BE2C (cell line): ENCODE results near the gene RPSA. TPM values are rescaled to one million over a fixed set of nuclear protein-coding genes. Genes with fewer than 3 reads are reported as not detected.
"Not testable (repeated sequence)": the region's sequence is repeated elsewhere in the genome, so short reads cannot be mapped to it uniquely, and the experiment has no call there.

Experiments
- DNase-seq: peaks from one replicate; pipeline ENCODE4 v3.0.0-alpha.2; 2020
- H3K27me3 ChIP-seq: fragments of 250-450 bp; sonication (Bioruptor Pico); 2 replicates; pipeline ENCODE4 v1.5.1; 2020; ENCODE audit warnings: mild to moderate bottlenecking
- H3K36me3 ChIP-seq: fragments of 250-450 bp; sonication (Bioruptor Pico); 2 replicates; pipeline ENCODE4 v1.5.1; 2020; ENCODE audit warnings: mild to moderate bottlenecking
- H3K4me1 ChIP-seq: fragments of 250-450 bp; sonication (Bioruptor Pico); 2 replicates; pipeline ENCODE4 v1.5.1; 2020
- H3K4me3 ChIP-seq: 2 replicates; pipeline ENCODE4 v1.5.1; 2011; ENCODE audit warnings: low read depth, low read length
- H3K9me3 ChIP-seq: fragments of 250-450 bp; sonication (Bioruptor Pico); 2 replicates; pipeline ENCODE4 v1.5.1; 2020
- polyA plus RNA-seq: library from polyadenylated mRNA; unstranded; fragments of >200 nt; gene quantifications from one replicate; pipeline ENCODE4 v1.2.1, GENCODE V29; 2012; ENCODE audit warnings: low read depth, missing spikeins; ENCODE audit not compliant: insufficient read length, insufficient read depth
- TF ChIP-seq, protein P1 (sequence below): IDR thresholded peaks from 2 replicates; pipeline ENCODE4 v1.5.1; 2012; ENCODE audit warnings: mild to moderate bottlenecking, low read depth, low read length

Gene RPSA
- polyA plus RNA-seq = 1,149 TPM

DNA sequence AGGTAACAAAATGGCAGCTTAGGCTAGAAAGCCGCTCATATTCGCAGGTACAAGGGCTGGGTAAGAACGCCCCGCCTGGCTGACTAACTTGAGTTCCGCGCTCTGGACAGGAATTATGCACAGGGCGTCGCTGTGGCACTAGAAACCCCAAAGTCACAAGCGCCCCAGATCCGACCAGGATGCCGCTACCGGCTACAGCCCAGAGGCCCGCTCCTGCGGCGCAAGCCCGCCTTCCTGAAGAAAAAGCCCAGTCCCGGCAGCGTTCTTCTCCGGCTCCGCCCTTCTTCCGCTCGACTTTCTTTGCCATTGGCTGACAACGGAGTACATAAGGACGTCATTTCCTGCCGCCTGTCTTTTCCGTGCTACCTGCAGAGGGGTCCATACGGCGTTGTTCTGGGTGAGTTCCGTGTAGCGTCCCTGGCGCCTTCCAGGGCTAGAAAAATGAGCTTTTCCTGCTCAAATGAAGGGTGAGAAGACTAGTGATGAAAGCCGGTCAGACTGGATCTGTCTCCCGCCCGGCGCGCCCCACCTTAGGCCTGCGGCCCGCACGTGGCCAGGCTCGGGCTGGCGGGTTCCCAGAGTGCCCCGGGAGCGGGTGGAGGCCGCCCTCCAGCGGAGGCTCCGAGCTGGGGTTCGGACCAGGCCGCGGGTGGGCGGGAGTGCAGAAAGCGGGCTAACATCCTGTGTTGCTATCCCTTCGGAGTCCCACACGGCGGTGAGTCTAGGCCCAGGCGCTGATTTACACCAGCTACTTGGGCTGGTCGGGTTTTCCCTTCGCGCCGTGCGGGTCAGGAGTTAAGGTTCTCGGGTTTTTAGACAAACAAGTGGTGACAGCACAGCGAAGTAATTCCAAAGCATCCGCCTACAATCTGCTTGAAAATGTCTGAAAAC, at the start of gene RPSA:
RPSA (plus strand) TSS at position 353 of the 891 bp plus-strand sequence. CDS start 934 bp downstream, outside the sequence.
- no peaks in the 10 kb centered on the region for H3K4me1 ChIP-seq

DNA sequence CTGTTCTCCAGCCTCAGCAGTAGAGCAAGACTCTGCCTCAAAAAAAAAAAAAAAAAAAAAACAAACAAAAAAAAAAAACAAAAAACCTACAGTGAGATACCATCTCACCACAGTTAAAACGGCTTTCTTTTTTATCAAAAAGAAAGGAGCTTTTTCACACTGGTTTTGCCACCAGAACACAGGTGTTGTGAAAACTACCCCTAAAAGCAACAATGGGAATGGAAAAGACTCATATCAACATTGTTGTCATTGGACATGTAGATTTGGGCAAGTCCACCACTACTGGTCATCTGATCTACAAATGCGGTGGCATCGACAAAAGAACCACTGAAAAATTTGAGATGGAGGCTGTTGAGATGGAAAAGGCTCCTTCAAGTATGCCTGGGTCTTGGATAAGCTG, 48.2 kb upstream of the RPSA start:
- H3K36me3 ChIP-seq = no peaks in the 10 kb centered on the region
- no peaks in the 10 kb centered on the region for H3K4me1 ChIP-seq
- no peak overlapping the region for H3K4me3 ChIP-seq
- no peaks in the 10 kb centered on the region for H3K9me3 ChIP-seq
- TF ChIP-seq, protein P1, sequence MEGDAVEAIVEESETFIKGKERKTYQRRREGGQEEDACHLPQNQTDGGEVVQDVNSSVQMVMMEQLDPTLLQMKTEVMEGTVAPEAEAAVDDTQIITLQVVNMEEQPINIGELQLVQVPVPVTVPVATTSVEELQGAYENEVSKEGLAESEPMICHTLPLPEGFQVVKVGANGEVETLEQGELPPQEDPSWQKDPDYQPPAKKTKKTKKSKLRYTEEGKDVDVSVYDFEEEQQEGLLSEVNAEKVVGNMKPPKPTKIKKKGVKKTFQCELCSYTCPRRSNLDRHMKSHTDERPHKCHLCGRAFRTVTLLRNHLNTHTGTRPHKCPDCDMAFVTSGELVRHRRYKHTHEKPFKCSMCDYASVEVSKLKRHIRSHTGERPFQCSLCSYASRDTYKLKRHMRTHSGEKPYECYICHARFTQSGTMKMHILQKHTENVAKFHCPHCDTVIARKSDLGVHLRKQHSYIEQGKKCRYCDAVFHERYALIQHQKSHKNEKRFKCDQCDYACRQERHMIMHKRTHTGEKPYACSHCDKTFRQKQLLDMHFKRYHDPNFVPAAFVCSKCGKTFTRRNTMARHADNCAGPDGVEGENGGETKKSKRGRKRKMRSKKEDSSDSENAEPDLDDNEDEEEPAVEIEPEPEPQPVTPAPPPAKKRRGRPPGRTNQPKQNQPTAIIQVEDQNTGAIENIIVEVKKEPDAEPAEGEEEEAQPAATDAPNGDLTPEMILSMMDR = no peak
- DNase-seq = no peak
- H3K27me3 ChIP-seq = no peaks in the 10 kb centered on the region

More for the DNA sequence above, at the start of gene RPSA:
- TF ChIP-seq, protein P1 = 0 out of 2 replicates have a peak, but pooled peaks have one; percentile 4
- DNase-seq = peak; percentile 90
- Histone ChIP-seq H3K27me3 (no peaks in the 10 kb centered on the region), H3K36me3 (peaks cover 43% of the 10 kb centered on the region), H3K9me3 (no peaks in the 10 kb centered on the region), H3K4me3 (peak within 1 kb of the TSS; percentile 87)

DNA sequence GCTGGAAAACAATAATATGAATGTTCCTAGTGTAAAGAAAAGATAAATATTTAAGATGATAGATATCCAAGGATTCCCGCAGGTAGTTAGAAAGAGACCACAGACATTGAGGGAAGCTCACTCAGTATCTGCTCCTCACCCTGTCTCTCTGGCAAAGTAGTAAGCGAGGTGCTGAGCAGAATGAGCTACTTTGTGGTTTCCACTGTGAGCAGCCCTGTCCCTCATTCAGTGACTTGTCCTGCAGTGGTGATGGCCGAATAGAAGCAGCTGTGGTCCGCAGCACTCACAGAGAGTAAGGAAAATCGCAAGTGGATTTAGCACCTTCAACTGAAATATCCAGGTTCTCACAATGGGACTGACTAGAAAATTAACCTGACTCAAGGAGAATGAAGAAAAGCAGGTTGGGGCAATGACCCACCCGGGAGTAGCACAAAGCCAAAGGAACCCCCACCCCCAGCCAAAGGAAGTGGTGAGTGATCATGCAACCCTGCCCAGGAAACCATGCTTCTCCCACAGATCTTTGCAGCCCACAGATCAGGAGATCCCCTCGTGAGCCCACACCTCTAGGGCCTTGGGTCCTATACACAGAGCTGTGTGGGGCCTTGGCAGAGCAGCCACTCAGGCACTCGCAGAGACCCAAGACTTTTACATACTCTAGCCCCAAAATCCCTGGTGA, 45.1 kb upstream of the RPSA start:
- H3K4me1 ChIP-seq = no peaks in the 10 kb centered on the region
- no peaks in the 10 kb centered on the region for H3K27me3 ChIP-seq
- H3K4me3 ChIP-seq = no peak overlapping the region

DNA sequence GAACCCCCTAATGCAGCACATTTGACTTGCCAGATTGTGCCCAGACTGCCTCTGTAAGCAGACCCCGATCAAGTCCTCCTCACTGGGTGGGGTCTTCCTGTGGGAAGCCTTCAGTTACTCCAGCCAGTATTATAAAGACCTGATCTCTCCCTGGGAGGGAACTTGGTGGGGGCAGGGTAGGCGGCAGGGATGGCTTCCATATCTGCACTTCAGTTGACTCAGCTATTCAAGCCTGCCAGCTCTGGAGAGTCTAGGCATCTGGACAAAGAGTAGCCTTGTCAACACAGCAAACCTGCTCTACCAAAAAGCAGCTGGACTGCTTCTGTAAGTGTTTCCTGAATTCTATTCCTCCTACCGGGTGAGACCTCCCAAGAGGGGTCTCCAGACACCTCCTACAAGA, 44.3 kb upstream of the RPSA start:
- H3K4me3 ChIP-seq = no peak overlapping the region
- no peaks in the 10 kb centered on the region for H3K27me3 ChIP-seq
- H3K9me3 ChIP-seq = no peaks in the 10 kb centered on the region
- DNase-seq = no peak
- no peaks in the 10 kb centered on the region for H3K36me3 ChIP-seq
- no peaks in the 10 kb centered on the region for H3K4me1 ChIP-seq
- TF ChIP-seq, protein P1 = no peak

More for the DNA sequence above, 45.1 kb upstream of the RPSA start:
- TF ChIP-seq, protein P1 = no peak
- H3K36me3 ChIP-seq = no peaks in the 10 kb centered on the region
- H3K9me3 ChIP-seq = no peaks in the 10 kb centered on the region
- DNase-seq = no peak

DNA sequence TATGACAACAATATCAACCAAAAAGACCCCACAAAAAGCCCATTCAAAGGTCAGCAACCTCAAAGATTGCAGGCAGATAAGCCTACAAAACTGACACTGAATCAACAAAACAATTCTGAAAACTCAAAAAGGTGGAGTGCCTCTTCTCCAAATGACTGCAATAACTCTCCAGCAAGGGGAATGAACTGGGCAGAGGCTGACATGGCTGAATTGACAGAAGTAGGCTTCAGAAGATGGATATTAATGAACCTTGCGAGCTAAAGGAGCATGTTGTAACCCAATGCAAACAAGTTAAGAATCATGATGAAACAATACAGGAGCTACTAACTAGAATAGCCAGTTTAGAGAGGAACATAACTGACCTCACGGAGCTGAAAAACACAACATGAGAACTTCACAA, 43.7 kb upstream of the RPSA start:
- no peaks in the 10 kb centered on the region for H3K9me3 ChIP-seq
- DNase-seq = no peak
- H3K4me1 ChIP-seq = no peaks in the 10 kb centered on the region
- H3K4me3 ChIP-seq = no peak overlapping the region
- no peaks in the 10 kb centered on the region for H3K27me3 ChIP-seq
- TF ChIP-seq, protein P1 = no peak
- H3K36me3 ChIP-seq = no peaks in the 10 kb centered on the region

DNA sequence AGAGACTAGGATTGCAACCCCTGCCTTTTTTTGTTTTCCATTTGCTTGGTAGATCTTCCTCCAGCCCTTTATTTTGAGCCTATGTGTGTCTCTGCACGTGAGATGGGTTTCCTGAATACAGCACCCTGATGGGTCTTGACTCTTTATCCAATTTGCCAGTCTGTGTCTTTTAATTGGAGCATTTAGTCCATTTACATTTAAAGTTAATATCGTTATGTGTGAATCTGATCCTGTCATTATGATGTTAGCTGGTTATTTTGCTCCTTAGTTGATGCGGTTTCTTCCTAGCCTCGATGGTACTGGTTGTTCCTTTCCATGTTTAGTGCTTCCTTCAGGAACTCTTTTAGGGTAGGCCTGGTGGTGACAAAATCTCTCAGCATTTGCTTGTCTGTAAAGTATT, 36.1 kb upstream of the RPSA start:
- DNase-seq, H3K4me3 ChIP-seq, H3K36me3 ChIP-seq, H3K27me3 ChIP-seq, H3K9me3 ChIP-seq, H3K4me1 ChIP-seq: not testable (repeated sequence)
